RWPE2 (cell line): ENCODE data around the gene ZCCHC2.

Experiments
- ATAC-seq: fragments of 200-7000 bp; cut with Tn5 transposase; 3 replicates; pipeline ENCODE4 v1.9.1; 2021; ENCODE audit warnings: low read depth
- DNase-seq: peaks from one replicate; pipeline ENCODE4 v3.0.0-alpha.2; 2020; ENCODE audit warnings: low spot score
- H3K27ac ChIP-seq: fragments of 450-650 bp; 2 replicates; pipeline ENCODE4 v1.5.1; 2017; ENCODE audit warnings: mild to moderate bottlenecking; ENCODE audit not compliant: poor library complexity, severe bottlenecking
- H3K27me3 ChIP-seq: fragments of 250-450 bp; sonication (Bioruptor Pico); 2 replicates; pipeline ENCODE4 v1.5.1; 2021; ENCODE audit warnings: mild to moderate bottlenecking, moderate library complexity; ENCODE audit not compliant: insufficient read depth, poor library complexity, severe bottlenecking
- H3K36me3 ChIP-seq: fragments of 250-450 bp; sonication (Bioruptor Pico); 2 replicates; pipeline ENCODE4 v1.5.1; 2020; ENCODE audit warnings: low read depth, mild to moderate bottlenecking, moderate library complexity
- H3K4me1 ChIP-seq: fragments of 250-450 bp; sonication (Bioruptor Pico); 2 replicates; pipeline ENCODE4 v1.5.1; 2021; ENCODE audit warnings: mild to moderate bottlenecking, moderate library complexity; ENCODE audit not compliant: insufficient read depth, poor library complexity, severe bottlenecking
- H3K4me3 ChIP-seq: fragments of 250-450 bp; sonication (Bioruptor Pico); 2 replicates; pipeline ENCODE4 v1.5.1; 2021; ENCODE audit warnings: mild to moderate bottlenecking, moderate library complexity; ENCODE audit not compliant: severe bottlenecking
- H3K9me3 ChIP-seq: fragments of 250-450 bp; sonication (Bioruptor Pico); 2 replicates; pipeline ENCODE4 v1.5.1; 2021; ENCODE audit warnings: mild to moderate bottlenecking, moderate library complexity; ENCODE audit not compliant: severe bottlenecking
- CTCF ChIP-seq: fragments of 450-650 bp; IDR thresholded peaks from one replicate; pipeline ENCODE4 v1.5.1; 2017; ENCODE audit warnings: mild to moderate bottlenecking, moderate library complexity; ENCODE audit not compliant: poor library complexity, severe bottlenecking

The ZCCHC2 gene

GRCh38 chr18:62601871-62602270 is 79.0 kb downstream of the ZCCHC2 start:
- Histone ChIP-seq H3K27ac (no peak overlapping the region), H3K9me3 (no peaks in the 10 kb centered on the region), H3K4me3 (no peak overlapping the region), H3K27me3 (peaks cover 4% of the 10 kb centered on the region), H3K36me3 (no peaks in the 10 kb centered on the region), H3K4me1 (no peaks in the 10 kb centered on the region)
- no peak for TF ChIP-seq CTCF
- ATAC-seq: no peak
- DNase-seq: no peak

- Histone ChIP-seq H3K4me3 (no peak overlapping the region), H3K36me3 (no peaks in the 10 kb centered on the region), H3K27ac (no peak overlapping the region), H3K27me3 (no peaks in the 10 kb centered on the region), H3K9me3 (no peaks in the 10 kb centered on the region), H3K4me1 (no peaks in the 10 kb centered on the region)
- DNase-seq (no peak), ATAC-seq (no peak)
- TF ChIP-seq CTCF: no peak
Observed at GRCh38 chr18:62602706-62603105, 79.9 kb downstream of the ZCCHC2 start.

- DNase-seq (no peak), ATAC-seq (no peak)
- TF ChIP-seq CTCF: no peak
- no peaks in the 10 kb centered on the region for H3K27me3 ChIP-seq
- no peak overlapping the region for H3K27ac ChIP-seq
- no peaks in the 10 kb centered on the region for H3K36me3 ChIP-seq
- no peaks in the 10 kb centered on the region for H3K4me1 ChIP-seq
- H3K9me3 ChIP-seq: no peaks in the 10 kb centered on the region
- no peak overlapping the region for H3K4me3 ChIP-seq
Observed at GRCh38 chr18:62603211-62603610, 80.4 kb downstream of the ZCCHC2 start.

GRCh38 chr18:62603979-62604378 is 81.2 kb downstream of the ZCCHC2 start:
- no peak overlapping the region for H3K4me3 ChIP-seq
- no peak overlapping the region for H3K27ac ChIP-seq
- H3K36me3 ChIP-seq: no peaks in the 10 kb centered on the region
- no peaks in the 10 kb centered on the region for H3K9me3 ChIP-seq
- no peak for TF ChIP-seq CTCF
- DNase-seq (no peak), ATAC-seq (no peak)
- H3K4me1 ChIP-seq: no peaks in the 10 kb centered on the region
- no peaks in the 10 kb centered on the region for H3K27me3 ChIP-seq

- ATAC-seq (no peak), DNase-seq (no peak)
- no peak for TF ChIP-seq CTCF
- H3K4me1 ChIP-seq: no peaks in the 10 kb centered on the region
- no peaks in the 10 kb centered on the region for H3K9me3 ChIP-seq
- H3K27me3 ChIP-seq: no peaks in the 10 kb centered on the region
- H3K36me3 ChIP-seq: no peaks in the 10 kb centered on the region
- H3K27ac ChIP-seq: no peak overlapping the region
- no peak overlapping the region for H3K4me3 ChIP-seq
Observed at GRCh38 chr18:62605685-62606084, 82.9 kb downstream of the ZCCHC2 start.
